Motor neuron (in vitro differentiated cells): ENCODE data around the gene IFNL3. TPM values are rescaled to one million over a fixed set of nuclear protein-coding genes. Genes with fewer than 3 reads are reported as not detected.
A peak's percentile ranks its signal among the peaks of the same experiment; 100 is the strongest.
"Not testable (repeated sequence)": the region's sequence is repeated elsewhere in the genome, so short reads cannot be mapped to it uniquely, and the experiment has no call there.

Experiments
- ATAC-seq, 8 experiments: fragments of 200-7000 bp; cut with Tn5 transposase; replicated peaks in 6 of 8; 2 replicates each; pipeline ENCODE4 v1.8.0; 2021; ENCODE audit warnings: mild to moderate bottlenecking in 8 of 8, moderate library complexity in 8 of 8
- H3K27ac ChIP-seq, 2 donors: fragments of 250-450 bp; sonication (Bioruptor Pico); 2 replicates each; pipeline ENCODE4 v1.9.0; 2021; ENCODE audit warnings: antibody characterized with exemption in 2 of 2, mild to moderate bottlenecking in 2 of 2, moderate library complexity in 1 of 2
- H3K4me1 ChIP-seq, 2 donors: fragments of 250-450 bp; sonication (Bioruptor Pico); replicated peaks in 1 of 2; 2 replicates each; pipeline ENCODE4 v1.6.1; 2021; ENCODE audit warnings: antibody characterized with exemption in 2 of 2, mild to moderate bottlenecking in 2 of 2, moderate library complexity in 1 of 2
- H3K4me3 ChIP-seq, 5 donors: fragments of 250-450 bp; sonication (Bioruptor Pico); 2 replicates each; pipeline ENCODE4 v1.9.0; 2021; ENCODE audit warnings: antibody characterized with exemption in 5 of 5, mild to moderate bottlenecking in 5 of 5, moderate library complexity in 4 of 5
- WGBS, 10 experiments: fragments of 450-650 bp; shearing (Covaris generic); methylation state at CpG; one replicate each; pipeline ENCODE4 v1.0.0; 2022; 5-methylcytosine and 5-hydroxymethylcytosine counted together
- in situ Hi-C, 9 experiments: fragments of 400-800 bp; cut with MboI; loops; one replicate each; pipeline ENCODE4 v1.15.0; 2021; ENCODE audit warnings: low sequenced_read_pairs in 9 of 9, low pct_unique_long_range_greater_than_20kb in 2 of 9; ENCODE audit not compliant: unreplicated experiment in 9 of 9
- total RNA-seq, 8 experiments: library from RNA; unstranded; fragments of 300-600 nt; gene quantifications; 2 replicates each; pipeline versions ENCODE4 v1.2.3 to v1.2.4, GENCODE V29; 2022

Gene IFNL3
- total RNA-seq, 8 experiments from 2014 or later = not detected

DNA sequence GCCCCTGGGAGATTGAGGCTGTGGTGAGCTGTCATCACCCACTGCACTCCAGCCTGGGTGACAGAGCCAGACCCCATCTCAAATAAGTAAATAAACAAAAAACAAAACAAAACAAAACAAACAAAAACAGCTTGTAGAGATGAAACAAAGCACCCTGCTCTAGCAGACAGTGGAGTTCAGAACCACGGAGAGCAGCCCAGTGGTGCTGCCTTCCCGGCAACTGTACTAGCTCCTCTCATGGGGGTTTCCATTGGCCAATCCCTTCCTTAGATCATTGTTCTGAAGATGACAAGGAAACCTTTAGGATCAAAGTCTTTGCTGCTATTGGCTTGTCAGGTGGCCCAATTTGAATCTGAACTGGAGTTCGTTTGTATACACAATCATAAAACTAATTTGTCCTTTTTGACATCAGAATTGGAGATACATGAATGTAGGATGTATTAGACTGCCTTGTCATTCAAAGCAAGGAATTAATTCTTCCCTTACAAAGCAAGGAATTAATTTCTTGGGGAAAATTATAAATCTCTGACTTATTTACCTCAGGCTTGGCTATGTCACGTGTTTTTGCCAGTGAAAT, 21.0 kb downstream of the IFNL3 start:
- ATAC-seq = peak in 3 of 8 experiments; percentile 45 to 71 (median 59)
- no peak overlapping the region for H3K4me3 ChIP-seq
- 0 to 27% (median 15%) methylated on average over 1 to 4 of the region's 4 CpGs for WGBS, 10 experiments
- in situ Hi-C loops = no loop called here
- H3K4me1 ChIP-seq = no peaks in the 10 kb centered on the region
- H3K27ac ChIP-seq = no peak overlapping the region

GRCh38 chr19:39219108-39219507, 25.7 kb downstream of the IFNL3 start:
- not testable (repeated sequence) for H3K4me1 ChIP-seq, ATAC-seq, H3K4me3 ChIP-seq, H3K27ac ChIP-seq
- in situ Hi-C loops = loop anchor here in 1 of 9 experiments (10.0 kb wide), 1 partner anchor 106 kb away; the partner anchor contains the start of gene LRFN1
- 0 to 46% (median 31%) methylated on average over 2 to 6 of the region's 10 CpGs; no CpG with 5 or more reads in 3 of the 10 experiments for WGBS, 10 experiments

GRCh38 chr19:39218230-39219007, 26.4 kb downstream of the IFNL3 start:
- H3K4me1 ChIP-seq = no peaks in the 10 kb centered on the region
- H3K4me3 ChIP-seq = no peak overlapping the region
- in situ Hi-C loops = loop anchor here in 1 of 9 experiments (10.0 kb wide), 1 partner anchor 106 kb away; the partner anchor contains the start of gene LRFN1
- no peak overlapping the region for H3K27ac ChIP-seq
- ATAC-seq = no peak
- WGBS, 10 experiments = 34 to 87% (median 77%) methylated on average over 2 to 15 of the region's 15 CpGs; no CpG with 5 or more reads in 1 of the 10 experiments

DNA sequence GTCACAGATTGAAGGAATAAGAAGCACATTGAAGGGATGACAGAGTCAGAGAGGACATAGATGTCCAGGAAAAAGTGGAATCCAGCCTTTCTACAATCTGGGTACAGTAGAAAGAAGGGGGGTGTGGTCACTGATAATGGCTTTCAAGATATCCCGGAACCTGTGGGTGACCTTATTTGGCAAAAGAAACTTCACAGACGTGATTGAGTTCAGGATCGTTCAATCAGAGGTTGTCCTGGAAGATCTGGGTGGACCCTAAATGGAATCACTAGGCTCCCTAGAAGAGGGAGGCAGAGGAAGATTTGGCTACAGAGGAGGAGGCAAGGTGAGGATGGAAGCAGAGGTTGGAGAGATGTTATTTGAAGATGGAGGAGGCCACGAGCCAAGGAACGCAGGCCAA, 27.7 kb downstream of the IFNL3 start:
- WGBS, 10 experiments = 44 to 100% (median 96%) methylated on average over 1 to 3 of the region's 5 CpGs; no CpG with 5 or more reads in 2 of the 10 experiments
- ATAC-seq = no peak
- in situ Hi-C loops = loop anchor here in 1 of 9 experiments (10.0 kb wide), 1 partner anchor 108 kb away; the partner anchor contains the start of gene LRFN1

DNA sequence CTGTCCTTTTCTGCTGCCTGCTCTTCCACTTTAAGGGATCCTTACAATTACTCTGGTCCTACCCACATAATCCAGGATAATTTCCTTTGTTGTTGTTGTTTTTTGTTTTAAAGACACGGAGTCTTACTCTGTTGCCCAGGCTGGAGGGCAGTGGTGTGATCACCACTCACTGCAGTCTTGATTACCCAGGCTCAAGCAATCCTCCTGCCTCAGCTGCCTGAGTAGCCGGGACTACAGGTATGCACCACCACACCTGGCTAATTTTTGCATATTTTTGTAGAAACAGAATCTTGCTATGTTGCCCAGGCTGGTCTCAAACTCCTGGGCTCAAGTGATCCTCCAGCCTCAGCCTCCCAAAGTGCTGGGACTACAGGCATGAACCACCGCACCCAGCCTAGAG, 29.5 kb downstream of the IFNL3 start:
- in situ Hi-C loops = loop anchor here in 1 of 9 experiments (10.0 kb wide), 1 partner anchor 109 kb away; the partner anchor contains the start of gene LRFN1

More for the DNA sequence above, 27.7 kb downstream of the IFNL3 start:
- H3K4me3 ChIP-seq = no peak overlapping the region
- H3K4me1 ChIP-seq = no peaks in the 10 kb centered on the region
- no peak overlapping the region for H3K27ac ChIP-seq

GRCh38 chr19:39212375-39212742, 32.4 kb downstream of the IFNL3 start:
- H3K4me1 ChIP-seq = no peaks in the 10 kb centered on the region

More for the DNA sequence above, 29.5 kb downstream of the IFNL3 start:
- H3K4me3 ChIP-seq, ATAC-seq, H3K27ac ChIP-seq, H3K4me1 ChIP-seq: not testable (repeated sequence)
- WGBS, 10 experiments = 0 to 75% (median 66%) methylated on average over 1 to 3 of the region's 3 CpGs; no CpG with 5 or more reads in 2 of the 10 experiments

GRCh38 chr19:39211731-39212374, 33.0 kb downstream of the IFNL3 start:
- no peak overlapping the region for H3K4me3 ChIP-seq
- in situ Hi-C loops = loop anchor here in 1 of 9 experiments (10.0 kb wide), 1 partner anchor 113 kb away; the partner anchor contains the start of gene LRFN1
- peak in 3 of 8 experiments; percentile 25 to 72 (median 36) for ATAC-seq
- 34 to 80% (median 54%) methylated on average over 1 to 12 of the region's 13 CpGs; no CpG with 5 or more reads in 2 of the 10 experiments for WGBS, 10 experiments
- H3K27ac ChIP-seq = no peak overlapping the region
- no peaks in the 10 kb centered on the region for H3K4me1 ChIP-seq

More at GRCh38 chr19:39212375-39212742, 32.4 kb downstream of the IFNL3 start:
- WGBS, 10 experiments = 0 to 75% (median 24%) methylated on average over 1 to 7 of the region's 8 CpGs
- no peak overlapping the region for H3K27ac ChIP-seq
- in situ Hi-C loops = loop anchor here in 1 of 9 experiments (10.0 kb wide), 1 partner anchor 112 kb away; the partner anchor contains the start of gene LRFN1
- H3K4me3 ChIP-seq = no peak overlapping the region
- ATAC-seq = peak in 3 of 8 experiments; percentile 74 to 94 (median 83)

DNA sequence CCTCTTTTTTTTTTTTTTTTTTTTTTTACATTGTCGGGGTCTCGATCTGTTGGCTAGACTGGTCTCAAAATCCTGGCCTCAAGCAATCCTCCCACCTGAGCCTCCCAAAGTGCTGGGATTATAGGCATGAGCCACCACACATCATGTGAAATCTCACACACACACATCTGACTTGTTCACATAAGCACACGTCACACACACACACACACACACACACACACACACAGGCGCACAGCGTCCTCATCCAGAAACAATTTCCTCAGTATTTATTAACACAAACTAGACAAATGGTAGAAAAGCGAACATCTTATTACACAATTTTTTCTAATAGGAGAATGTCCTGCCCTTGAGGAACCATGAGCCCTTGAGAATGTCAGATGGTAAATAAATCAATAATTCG, 35.6 kb downstream of the IFNL3 start:
- Histone ChIP-seq H3K27ac (no peak overlapping the region), H3K4me3 (no peak overlapping the region), H3K4me1 (no peaks in the 10 kb centered on the region)
- no peak for ATAC-seq
- WGBS, 10 experiments = 55 to 76% (median 65%) methylated on average over 1 to 5 of the region's 7 CpGs; no CpG with 5 or more reads in 5 of the 10 experiments
- in situ Hi-C loops = no loop called here

DNA sequence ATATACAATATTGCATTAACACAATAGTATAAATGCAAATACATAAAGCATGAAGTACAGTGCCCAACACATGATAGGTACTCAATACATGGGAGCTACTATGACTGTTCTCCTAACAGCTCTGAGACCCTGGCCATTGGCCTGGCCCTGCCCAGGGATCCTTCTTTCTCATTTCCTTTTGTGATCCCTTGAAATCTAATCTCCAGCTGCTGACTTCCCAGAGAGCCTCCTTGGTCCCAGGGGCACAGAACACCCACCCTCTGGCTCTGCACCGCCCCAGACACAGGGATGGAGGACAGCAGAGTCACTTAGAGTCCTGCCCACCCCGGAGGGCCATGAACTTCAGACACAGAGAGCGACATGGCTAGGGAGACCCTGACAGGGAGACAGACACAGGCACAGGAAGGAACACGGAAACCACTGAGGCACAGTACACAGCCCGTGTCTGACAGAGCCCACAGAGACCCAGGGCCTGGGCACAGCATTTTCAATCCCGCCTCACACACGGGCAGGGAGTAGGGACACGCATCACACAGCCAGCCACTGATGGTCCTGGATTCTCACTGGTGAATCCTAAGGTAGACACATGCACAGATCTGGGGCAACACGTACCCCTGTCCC, 36.5 kb downstream of the IFNL3 start:
- Histone ChIP-seq H3K27ac (no peak overlapping the region), H3K4me3 (no peak overlapping the region), H3K4me1 (no peaks in the 10 kb centered on the region)
- WGBS, 10 experiments = 13 to 83% (median 53%) methylated on average over 1 to 4 of the region's 9 CpGs; no CpG with 5 or more reads in 3 of the 10 experiments
- in situ Hi-C loops = no loop called here
- ATAC-seq = no peak

DNA sequence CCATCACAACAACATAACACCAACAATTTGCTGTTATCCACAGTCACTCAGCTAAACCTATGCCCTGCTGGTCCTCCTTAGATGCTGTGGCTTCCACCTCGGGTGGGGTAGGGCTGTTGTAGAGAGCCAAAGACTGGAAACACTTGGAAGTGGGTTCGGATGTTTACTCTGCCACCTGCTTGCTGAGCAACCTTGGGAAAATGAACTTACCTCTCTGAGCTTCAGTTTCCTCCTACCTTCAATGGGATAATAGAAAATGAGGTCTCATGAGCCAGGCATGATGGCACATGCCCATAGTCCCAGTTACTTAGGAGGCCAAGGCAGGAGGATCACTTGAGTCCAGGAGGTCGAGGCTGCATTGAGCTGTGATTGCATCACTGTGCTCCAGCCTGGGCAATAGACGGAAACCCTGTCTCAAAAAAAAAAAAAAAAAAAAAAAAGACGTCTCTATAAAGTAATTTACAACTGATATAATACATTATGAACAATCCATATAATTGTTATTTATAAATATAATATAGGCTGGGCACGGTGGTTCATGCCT, 37.4 kb downstream of the IFNL3 start:
- whole genome bisulfite sequencing, 10 experiments = 17 to 80% (median 41%) methylated on average over 1 to 5 of the region's 6 CpGs; no CpG with 5 or more reads in 1 of the 10 experiments
- ATAC-seq = no peak
- Histone ChIP-seq H3K4me3 (no peak overlapping the region), H3K27ac (no peak overlapping the region), H3K4me1 (no peaks in the 10 kb centered on the region)
- in situ Hi-C loops = no loop called here

- in situ Hi-C loops = no loop called here
- no peaks in the 10 kb centered on the region for H3K4me1 ChIP-seq
- no peak for ATAC-seq
Measured at GRCh38 chr19:39206122-39206521, 38.7 kb downstream of the IFNL3 start.

GRCh38 chr19:39205449-39205764, 39.4 kb downstream of the IFNL3 start:
- Histone ChIP-seq H3K27ac (no peak overlapping the region), H3K4me3 (no peak overlapping the region), H3K4me1 (no peaks in the 10 kb centered on the region)
- in situ Hi-C loops = no loop called here
- ATAC-seq = no peak
- 57 to 91% (median 80%) methylated on average over 1 to 3 of the region's 3 CpGs; no CpG with 5 or more reads in 3 of the 10 experiments for WGBS, 10 experiments

More at GRCh38 chr19:39206122-39206521, 38.7 kb downstream of the IFNL3 start:
- WGBS, 10 experiments = 33 to 90% (median 71%) methylated on average over 1 to 6 of the region's 6 CpGs
- Histone ChIP-seq H3K4me3 (no peak overlapping the region), H3K27ac (no peak overlapping the region)
